K562 (cell line): ENCODE data around the gene ZER1. TPM values are rescaled to one million over a fixed set of nuclear protein-coding genes. Genes with fewer than 3 reads are reported as not detected.

ENCODE experiments used
- ATAC-seq: fragments of 200-7000 bp; cut with Tn5 transposase; 3 replicates; pipeline ENCODE4 v1.9.1; 2020; ENCODE audit warnings: moderate library complexity
- BruUV-seq: library from RNA; stranded (reverse); fragments of 400-500 nt; replicated peaks from 2 replicates; lab custom pipeline; 2021; lab: Mats Ljungman, UMichigan
- CTCF ChIA-PET: fragments of 300-600 bp; formaldehyde crosslinking; extraction: SDS; loops from one replicate; lab custom pipeline; 2021; ENCODE audit warnings: low intra/inter-chr PET ratio; lab: Yijun Ruan, JAX
- POLR2A ChIA-PET: fragments of 300-600, 350-650 bp; sonication (Branson Sonifier 250); formaldehyde crosslinking; extraction: SDS; loops from one replicate; lab custom pipeline; 2021; ENCODE audit warnings: antibody characterized with exemption, inconsistent platforms; lab: Yijun Ruan, JAX
- DNase-seq, 4 experiments: peaks; one replicate each; pipeline versions ENCODE4 v3.0.0 to v3.0.0-alpha.2; 2011 to 2018; ENCODE audit warnings: low spot score in 3 of 4, mixed read lengths in 3 of 4; ENCODE audit errors: extremely low read depth in 1 of 4
- FAIRE-seq: peaks from 2 replicates; lab custom pipeline; 2011; peaks lifted over from hg19 to GRCh38; lab: Jason Lieb, UNC
- H2AFZ ChIP-seq: 2 replicates; pipeline ENCODE4 v1.6.0; 2011; ENCODE audit warnings: low read depth, low read length, control low read depth, inconsistent platforms
- H3K27ac ChIP-seq: fragments of 200-600 bp; 3 replicates; pipeline ENCODE4 v1.8.0; 2011; ENCODE audit warnings: low read depth, mild to moderate bottlenecking, control low read depth, inconsistent platforms, low read length, moderate library complexity, mixed read lengths; ENCODE audit errors: extremely low read depth
- H3K27me3 ChIP-seq, 2 experiments: fragments of 300-600 bp in 1 of 2; 2 replicates in 1 of 2; 3 replicates in 1 of 2; pipeline versions ENCODE4 v1.6.0 to v1.8.0; 2011; ENCODE audit warnings: inconsistent platforms in 2 of 2, low read length in 2 of 2, mild to moderate bottlenecking in 1 of 2, mixed read lengths in 1 of 2, moderate library complexity in 1 of 2; ENCODE audit not compliant: control insufficient read depth in 2 of 2, insufficient read depth in 2 of 2
- H3K36me3 ChIP-seq: fragments of 300-600 bp; 3 replicates; pipeline ENCODE4 v1.8.0; 2011; ENCODE audit warnings: mild to moderate bottlenecking, low read length, inconsistent platforms; ENCODE audit not compliant: control insufficient read depth, insufficient read depth
- H3K4me1 ChIP-seq, 2 experiments: fragments of 200-600 bp in 1 of 2; replicated peaks in 1 of 2; 2 replicates in 1 of 2; 3 replicates in 1 of 2; pipeline versions ENCODE4 v1.5.1 to v1.8.0; 2011; ENCODE audit warnings: inconsistent platforms in 2 of 2, low read length in 2 of 2, mild to moderate bottlenecking in 1 of 2, mixed read lengths in 1 of 2, moderate library complexity in 1 of 2; ENCODE audit not compliant: control insufficient read depth in 2 of 2, insufficient read depth in 2 of 2
- H3K4me2 ChIP-seq: 2 replicates; pipeline ENCODE4 v1.6.1; 2011; ENCODE audit warnings: low read length, control low read depth, inconsistent platforms, mixed read lengths; ENCODE audit not compliant: insufficient read depth
- H3K4me3 ChIP-seq: fragments of 200-600 bp; sonication (generic), shearing (Covaris generic); 2 replicates; pipeline ENCODE4 v1.5.1; 2016; ENCODE audit warnings: control low read depth, inconsistent platforms
- H3K79me2 ChIP-seq: fragments of 200-600 bp; 3 replicates; pipeline ENCODE4 v1.8.0; 2011; ENCODE audit warnings: low read length, inconsistent platforms; ENCODE audit not compliant: control insufficient read depth, insufficient read depth
- H3K9ac ChIP-seq, 2 experiments: 2 replicates each; pipeline versions ENCODE4 v1.6.0 to v1.6.1; 2011; ENCODE audit warnings: low read depth in 2 of 2, low read length in 2 of 2, control low read depth in 1 of 2, inconsistent platforms in 1 of 2, mild to moderate bottlenecking in 1 of 2, mixed read lengths in 1 of 2; ENCODE audit not compliant: insufficient read depth in 1 of 2
- H3K9me1 ChIP-seq: one replicate; pipeline ENCODE4 v1.6.0; 2011; ENCODE audit warnings: inconsistent platforms, mild to moderate bottlenecking, low read length, moderate library complexity; ENCODE audit not compliant: control insufficient read depth, insufficient read depth
- H3K9me3 ChIP-seq: replicated peaks from 2 replicates; pipeline ENCODE4 v1.5.1; 2011; ENCODE audit warnings: low read depth, low read length, inconsistent platforms; ENCODE audit not compliant: control insufficient read depth, insufficient read depth
- H4K20me1 ChIP-seq: replicated peaks from 2 replicates; pipeline ENCODE4 v1.6.1; 2011; ENCODE audit warnings: low read length, inconsistent platforms, mixed read lengths; ENCODE audit not compliant: control insufficient read depth, insufficient read depth
- ARID1B ChIP-seq: fragments of 450-650 bp; IDR thresholded peaks from 2 replicates; pipeline ENCODE4 v1.6.1; 2016; ENCODE audit warnings: antibody characterized with exemption, mild to moderate bottlenecking, inconsistent platforms
- CEBPB ChIP-seq: fragments of 450-650 bp; IDR thresholded peaks from 2 replicates; pipeline ENCODE4 v1.6.1; 2016; ENCODE audit warnings: missing genetic modification characterization, missing compliant biosample characterization
- ZKSCAN1 ChIP-seq: fragments of 150-350 bp; IDR thresholded peaks from 2 replicates; pipeline ENCODE4 v1.6.1; 2016; ENCODE audit warnings: low read depth, low read length
- WGBS: fragments of 100-300 bp; shearing (Covaris generic); methylation state at CpG from one replicate; pipeline ENCODE4 v1.1.6; 2016; ENCODE audit warnings: low coverage, mixed read lengths; ENCODE audit not compliant: insufficient coverage; ENCODE audit errors: missing lambda C conversion rate; 5-methylcytosine and 5-hydroxymethylcytosine counted together
- in situ Hi-C: fragments of 300-500 bp; cut with MboI; formaldehyde crosslinking; loops from 4 replicates; pipeline ENCODE4 v1.15.0; 2018; ENCODE audit warnings: inconsistent platforms, mixed read lengths
- intact Hi-C: fragments of 100-400 bp; cut with micrococcal nuclease; formaldehyde crosslinking; loops from 2 replicates; pipeline ENCODE4 v1.14.2; 2022
- polyA plus RNA-seq, 8 experiments: library from polyadenylated mRNA; depleted of rRNA in 4 of 8; stranded (reverse) in 5 of 8; unstranded in 3 of 8; fragments of >200 nt; fragmentation: Nextera tagmentation in 2 of 8; fragmentation: Illumina TruSeq in 1 of 8; extraction: Ambion mirVana in 2 of 8; extraction: Trizol in 1 of 8; gene quantifications; 2 replicates each; pipeline versions ENCODE4 v1.2.1 to v1.2.3, GENCODE V29; 2011 to 2014; ENCODE audit warnings: inconsistent platforms in 1 of 8, missing spikeins in 1 of 8
- total RNA-seq, 7 experiments: library from RNA; depleted of rRNA in 6 of 7; stranded (reverse); fragments of >200 nt in 6 of 7; fragmentation: Illumina TruSeq in 2 of 7; extraction: Trizol in 2 of 7; gene quantifications; 2 replicates each; pipeline versions ENCODE4 v1.2.1 to v1.2.3, GENCODE V29; 2011 to 2021; ENCODE audit warnings: low replicate concordance in 1 of 7
- TF ChIP-seq, protein P1 (sequence below): sonication (generic); formaldehyde crosslinking; IDR thresholded peaks from 2 replicates; pipeline ENCODE4 v1.8.1; 2023; ENCODE audit warnings: mild to moderate bottlenecking, missing genetic modification reagents

Gene ZER1
- total and polyA plus RNA-seq, 9 of the 15 experiments (the other 6 are each of a cell fraction or from before 2014, with no cell fraction given): 0.07 to 10.7 (median 6.2) TPM

DNA sequence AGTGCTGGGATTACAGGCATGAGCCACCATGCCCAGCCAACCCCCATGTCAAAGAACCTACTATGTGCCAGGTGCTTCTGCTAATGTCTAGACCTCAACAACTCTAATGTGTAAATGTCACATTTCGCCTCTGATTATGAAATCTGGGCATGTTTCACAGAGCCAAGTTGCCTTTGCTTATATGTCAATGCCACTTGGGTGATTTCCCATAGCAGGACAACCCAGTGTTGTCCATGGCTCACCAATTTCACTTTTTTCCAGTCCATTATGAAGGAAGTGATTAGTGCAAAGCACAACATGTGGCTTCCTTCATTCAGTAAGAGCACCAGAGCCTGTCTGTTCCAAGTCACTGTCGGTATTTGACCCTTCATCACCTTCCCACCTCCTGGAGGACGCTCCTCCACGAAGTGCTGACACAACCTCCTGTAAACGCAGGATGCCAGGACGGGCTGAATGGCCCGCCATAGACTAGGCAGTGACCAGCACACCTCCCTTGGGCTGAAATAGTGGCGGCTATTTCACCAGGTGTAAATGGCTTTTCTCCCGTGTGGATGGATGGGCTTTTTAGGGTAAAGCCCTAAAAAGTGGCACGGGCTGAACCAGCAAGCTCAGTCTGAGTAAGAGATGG is 70.4 kb downstream of the ZER1 start:
- no peak for DNase-seq
- POLR2A ChIA-PET: interaction anchor here (0.8 to 3.1 kb wide), 9 partner anchors 8 to 360 kb away, joined by 3 to 65 read pairs (median 4); partner anchors contain the start of gene SET

More for the DNA sequence above, 70.4 kb downstream of the ZER1 start:
- H3K9me1 ChIP-seq: no peaks in the 10 kb centered on the region
- 87% methylated on average over 10 of the region's 10 CpGs for WGBS
- ATAC-seq: no peak
- intact Hi-C loops (loop anchor here (5.0 kb wide), 1 partner anchor 54 kb away; no protein-coding TSS in a partner anchor), in situ Hi-C loops (no loop called here)
- no peaks in the 10 kb centered on the region for H3K27me3 ChIP-seq
- H3K4me3 ChIP-seq: no peak overlapping the region
- H3K4me2 ChIP-seq: no peak overlapping the region
- no peak for FAIRE-seq
- no peaks in the 10 kb centered on the region for H3K9me3 ChIP-seq
- CTCF ChIA-PET: no interaction called here
- no peak overlapping the region for H3K27ac ChIP-seq
- H3K4me1 ChIP-seq: peaks cover 9 to 34% of the 10 kb centered on the region in 2 experiments
- TF ChIP-seq, protein P1, sequence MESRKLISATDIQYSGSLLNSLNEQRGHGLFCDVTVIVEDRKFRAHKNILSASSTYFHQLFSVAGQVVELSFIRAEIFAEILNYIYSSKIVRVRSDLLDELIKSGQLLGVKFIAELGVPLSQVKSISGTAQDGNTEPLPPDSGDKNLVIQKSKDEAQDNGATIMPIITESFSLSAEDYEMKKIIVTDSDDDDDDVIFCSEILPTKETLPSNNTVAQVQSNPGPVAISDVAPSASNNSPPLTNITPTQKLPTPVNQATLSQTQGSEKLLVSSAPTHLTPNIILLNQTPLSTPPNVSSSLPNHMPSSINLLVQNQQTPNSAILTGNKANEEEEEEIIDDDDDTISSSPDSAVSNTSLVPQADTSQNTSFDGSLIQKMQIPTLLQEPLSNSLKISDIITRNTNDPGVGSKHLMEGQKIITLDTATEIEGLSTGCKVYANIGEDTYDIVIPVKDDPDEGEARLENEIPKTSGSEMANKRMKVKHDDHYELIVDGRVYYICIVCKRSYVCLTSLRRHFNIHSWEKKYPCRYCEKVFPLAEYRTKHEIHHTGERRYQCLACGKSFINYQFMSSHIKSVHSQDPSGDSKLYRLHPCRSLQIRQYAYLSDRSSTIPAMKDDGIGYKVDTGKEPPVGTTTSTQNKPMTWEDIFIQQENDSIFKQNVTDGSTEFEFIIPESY (CRISPR knock-in tag): peak; percentile 55; the same call in 1 of the 2 replicates
- 0 out of 2 replicates have a peak, but pooled peaks have one; percentile 11 for TF ChIP-seq CEBPB (tag)
- TF ChIP-seq ZKSCAN1: peak; percentile 86
- TF ChIP-seq ARID1B: no peak
- BruUV-seq: TSS peak; percentile 63
- H2AFZ ChIP-seq: no peak overlapping the region
- H3K36me3 ChIP-seq: peaks cover 41% of the 10 kb centered on the region
- H3K79me2 ChIP-seq: peaks cover 24% of the 10 kb centered on the region
- no peaks in the 10 kb centered on the region for H4K20me1 ChIP-seq
- peak overlapping the region in 1 of 2 experiments; percentile 56; a peak in 1 of 4 replicates for H3K9ac ChIP-seq
